SH-SY5Y (cell line): ENCODE results near the gene JAKMIP1.

Source experiments
- GATA2 ChIP-seq: IDR thresholded peaks from 2 replicates; pipeline ENCODE4 v1.6.1; 2011; ENCODE audit warnings: mild to moderate bottlenecking, low read depth, low read length
- GATA3 ChIP-seq: IDR thresholded peaks from 2 replicates; pipeline ENCODE4 v1.6.1; 2011; ENCODE audit warnings: low read depth, mild to moderate bottlenecking, low read length, moderate library complexity

The JAKMIP1 gene

GRCh38 chr4:6110681-6111353 lies 89.5 kb downstream of the JAKMIP1 start:
- TF ChIP-seq GATA3: no peak
- no peak for TF ChIP-seq GATA2

- TF ChIP-seq GATA3: no peak
- no peak for TF ChIP-seq GATA2
Measured at GRCh38 chr4:6109842-6110560, 90.3 kb downstream of the JAKMIP1 start.

- TF ChIP-seq GATA2 (no peak), GATA3 (no peak)
Measured at GRCh38 chr4:6107886-6108285, 92.5 kb downstream of the JAKMIP1 start.

GRCh38 chr4:6107114-6107791 lies 93.1 kb downstream of the JAKMIP1 start:
- TF ChIP-seq GATA3: no peak; the same call in 1 of the 2 replicates
- TF ChIP-seq GATA2: peak; percentile 91

GRCh38 chr4:6106156-6106555 lies 94.2 kb downstream of the JAKMIP1 start:
- TF ChIP-seq GATA2 (no peak), GATA3 (no peak)

- no peak for TF ChIP-seq GATA2
- no peak for TF ChIP-seq GATA3
Measured at GRCh38 chr4:6105311-6105911, 94.9 kb downstream of the JAKMIP1 start.

GRCh38 chr4:6104541-6105130 lies 95.7 kb downstream of the JAKMIP1 start:
- TF ChIP-seq GATA3 (no peak), GATA2 (no peak)

GRCh38 chr4:6097581-6097980 lies 102.8 kb downstream of the JAKMIP1 start:
- TF ChIP-seq GATA2 (no peak), GATA3 (no peak)

GRCh38 chr4:6095897-6096296 lies 104.5 kb downstream of the JAKMIP1 start:
- TF ChIP-seq GATA3 (no peak), GATA2 (no peak)

- TF ChIP-seq GATA2 (no peak), GATA3 (no peak)
Measured at GRCh38 chr4:6095023-6095752, 105.2 kb downstream of the JAKMIP1 start.

- TF ChIP-seq GATA3: no peak
- TF ChIP-seq GATA2: no peak
Measured at GRCh38 chr4:6093671-6094070, 106.7 kb downstream of the JAKMIP1 start.

- TF ChIP-seq GATA3: no peak
- no peak for TF ChIP-seq GATA2
Measured at GRCh38 chr4:6092971-6093370, 107.4 kb downstream of the JAKMIP1 start.

- TF ChIP-seq GATA2 (no peak), GATA3 (no peak)
Measured at GRCh38 chr4:6092131-6092530, 108.2 kb downstream of the JAKMIP1 start.
